ENCODE measurements around the gene CCDC107. TPM values are rescaled to one million over a fixed set of nuclear protein-coding genes. Genes with fewer than 3 reads are reported as not detected.
A peak's percentile ranks its signal among the peaks of the same experiment; 100 is the strongest.

The CCDC107 gene
- total RNA-seq, 2 experiments from 2014 or later = 12.1 to 13.7 TPM

- ATAC-seq (no peak), DNase-seq (no peak)
- Mint-ChIP-seq H3K27ac (no peak overlapping the region), H3K36me3 (ENCODE audit: low read depth) (peaks cover 11% of the 10 kb centered on the region), H3K9me3 (no peaks in the 10 kb centered on the region), H3K27me3 (no peaks in the 10 kb centered on the region), H3K4me3 (no peak overlapping the region), H3K4me1 (ENCODE audit: low read depth) (peaks cover 19% of the 10 kb centered on the region)
- ChIA-PET POLR2A (interaction anchor here (1.0 to 1.3 kb wide), 2 partner anchors 44 to 51 kb away, joined by 4 read pairs; no protein-coding TSS in a partner anchor), CTCF (interaction anchor here (1.1 to 7.0 kb wide), 7 partner anchors 9 to 83 kb away, joined by 3 to 95 read pairs (median 23); partner anchors contain the start of genes CCDC107, RMRP and SIT1)
- intact Hi-C loops (cut with micrococcal nuclease) = no loop called here
- no peak for TF ChIP-seq CTCF (IDR thresholded peaks at IDR 0.05)
Measured at GRCh38 chr9:35612843-35613242, 45.2 kb upstream of the CCDC107 start.

GRCh38 chr9:35615981-35616680 is 42.0 kb upstream of the CCDC107 start:
- Mint-ChIP-seq H3K36me3 (ENCODE audit: low read depth) (no peaks in the 10 kb centered on the region), H3K27me3 (no peaks in the 10 kb centered on the region), H3K4me1 (ENCODE audit: low read depth) (peaks cover 49% of the 10 kb centered on the region), H3K9me3 (no peaks in the 10 kb centered on the region), H3K27ac (peak overlapping the region; percentile 71), H3K4me3 (peak overlapping the region; percentile 86)
- CTCF ChIA-PET = interaction anchor here (0.8 to 6.8 kb wide), 15 partner anchors 8 to 119 kb away, joined by 3 to 95 read pairs (median 9); partner anchors contain the start of genes ARHGEF39, CCDC107, CREB3 and RMRP
- TF ChIP-seq CTCF (IDR thresholded peaks at IDR 0.05) = no peak
- POLR2A ChIA-PET = interaction anchor here (0.7 to 3.6 kb wide), 6 partner anchors 8 to 114 kb away, joined by 3 to 18 read pairs (median 3); no protein-coding TSS in a partner anchor
- DNase-seq (no peak), ATAC-seq (no peak)
- intact Hi-C loops (cut with micrococcal nuclease) = no loop called here

GRCh38 chr9:35616681-35617459 is 41.2 kb upstream of the CCDC107 start:
- Mint-ChIP-seq H3K4me1 (ENCODE audit: low read depth) (peaks cover 49% of the 10 kb centered on the region), H3K36me3 (ENCODE audit: low read depth) (no peaks in the 10 kb centered on the region), H3K9me3 (no peaks in the 10 kb centered on the region), H3K4me3 (peak overlapping the region; percentile 86), H3K27me3 (no peaks in the 10 kb centered on the region), H3K27ac (peak overlapping the region; percentile 96)
- intact Hi-C loops (cut with micrococcal nuclease) = no loop called here
- ChIA-PET CTCF (interaction anchor here (0.6 to 6.8 kb wide), 22 partner anchors 9 to 118 kb away, joined by 3 to 95 read pairs (median 6); partner anchors contain the start of genes ARHGEF39, CCDC107, CREB3 and RMRP), POLR2A (interaction anchor here (0.7 to 3.6 kb wide), 9 partner anchors 9 to 75 kb away, joined by 3 to 18 read pairs (median 3); partner anchors contain the start of genes CCDC107 and RMRP)
- TF ChIP-seq CTCF (IDR thresholded peaks at IDR 0.05) = peak; percentile 39
- ATAC-seq (peak; percentile 45), DNase-seq (peak; percentile 88)

- no peak for DNase-seq
- ChIA-PET POLR2A (interaction anchor here (0.5 to 3.6 kb wide), 6 partner anchors 12 to 74 kb away, joined by 3 to 18 read pairs (median 4); no protein-coding TSS in a partner anchor), CTCF (interaction anchor here (0.6 to 6.8 kb wide), 19 partner anchors 8 to 112 kb away, joined by 3 to 95 read pairs (median 7); partner anchors contain the start of genes ARHGEF39, CCDC107, CREB3 and RMRP)
- H3K9me3 Mint-ChIP-seq = no peaks in the 10 kb centered on the region
- peaks cover 53% of the 10 kb centered on the region for H3K4me1 Mint-ChIP-seq (ENCODE audit: low read depth)
- H3K27me3 Mint-ChIP-seq = no peaks in the 10 kb centered on the region
- H3K4me3 Mint-ChIP-seq = peak overlapping the region; percentile 86
- H3K27ac Mint-ChIP-seq = peak overlapping the region; percentile 96
- ATAC-seq = no peak
- H3K36me3 Mint-ChIP-seq (ENCODE audit: low read depth) = no peaks in the 10 kb centered on the region
- intact Hi-C loops (cut with micrococcal nuclease) = no loop called here
- no peak for TF ChIP-seq CTCF (IDR thresholded peaks at IDR 0.05)
Measured at GRCh38 chr9:35617548-35617947, 40.5 kb upstream of the CCDC107 start.

Measured in activated CD8-positive, alpha-beta T cell treated with anti-CD3 and anti-CD28 coated beads for 36 hours (primary cell).